T-helper 1 cell treated with Interleukin-12 subunit alpha and Interleukin-12 subunit beta and Interleukin-4 antibody, amounts not matched to agents 30 μg/mL and 1 μg/mL, for 36 hours (primary cell): ENCODE data around the gene EPN3.
A peak's percentile ranks its signal among the peaks of the same experiment; 100 is the strongest.

Source experiments
- H3K27ac Mint-ChIP-seq: one replicate; pipeline ENCODE4 v1.8.0; 2021; ENCODE audit warnings: mild to moderate bottlenecking, mixed read lengths
- H3K27me3 Mint-ChIP-seq: one replicate; pipeline ENCODE4 v1.8.0; 2021; ENCODE audit warnings: low read depth, mixed read lengths
- H3K36me3 Mint-ChIP-seq: one replicate; pipeline ENCODE4 v1.8.0; 2021; ENCODE audit warnings: low read depth, mixed read lengths
- H3K4me1 Mint-ChIP-seq: one replicate; pipeline ENCODE4 v1.8.0; 2021; ENCODE audit warnings: low read depth, mixed read lengths
- H3K4me3 Mint-ChIP-seq: one replicate; pipeline ENCODE4 v1.8.0; 2021; ENCODE audit warnings: mild to moderate bottlenecking, moderate library complexity, mixed read lengths
- H3K9me3 Mint-ChIP-seq: one replicate; pipeline ENCODE4 v1.8.0; 2021; ENCODE audit warnings: mixed read lengths

The EPN3 gene

DNA sequence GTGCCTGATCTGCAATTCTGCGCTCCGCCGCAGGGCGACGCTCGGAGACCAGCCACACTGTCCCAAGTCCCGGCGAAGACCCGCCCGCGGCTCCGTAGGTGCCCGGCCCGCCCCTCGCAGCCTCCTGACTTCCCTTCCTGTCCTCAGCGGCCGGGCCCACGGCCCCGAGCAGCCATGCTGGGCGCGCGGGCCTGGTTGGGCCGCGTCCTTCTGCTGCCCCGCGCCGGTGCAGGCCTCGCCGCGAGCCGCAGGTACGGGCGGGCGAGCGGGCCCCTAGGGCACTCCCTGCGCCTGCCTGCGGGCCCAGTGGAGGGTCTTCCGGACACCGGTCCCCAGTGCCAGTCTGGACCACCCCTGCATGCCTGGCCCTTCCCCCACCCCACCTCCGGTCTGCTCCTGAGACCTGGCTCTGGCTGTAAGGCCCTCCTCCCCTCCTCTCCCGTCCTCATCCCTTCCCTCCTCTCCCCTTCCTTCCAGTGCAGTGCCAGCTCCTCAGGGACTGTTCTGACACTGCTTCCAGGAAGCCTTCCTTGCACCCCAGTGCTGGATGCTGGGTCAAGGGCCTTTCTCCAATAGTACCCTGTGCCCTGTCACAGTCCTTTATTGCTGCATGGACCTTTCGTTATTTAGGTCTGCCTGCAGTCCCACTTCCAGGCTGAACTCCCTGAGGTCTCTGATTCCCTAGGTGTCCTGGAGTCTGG is 14.7 kb downstream of the EPN3 start, which contains the start of gene SPATA20:
SPATA20 (plus strand) TSS at position 140 of the 701 bp plus-strand sequence; CDS start at position 175, 35 bp downstream.
- no peaks in the 10 kb centered on the region for H3K36me3 Mint-ChIP-seq
- H3K27ac Mint-ChIP-seq = peak within 1 kb of the TSS; percentile 71

DNA sequence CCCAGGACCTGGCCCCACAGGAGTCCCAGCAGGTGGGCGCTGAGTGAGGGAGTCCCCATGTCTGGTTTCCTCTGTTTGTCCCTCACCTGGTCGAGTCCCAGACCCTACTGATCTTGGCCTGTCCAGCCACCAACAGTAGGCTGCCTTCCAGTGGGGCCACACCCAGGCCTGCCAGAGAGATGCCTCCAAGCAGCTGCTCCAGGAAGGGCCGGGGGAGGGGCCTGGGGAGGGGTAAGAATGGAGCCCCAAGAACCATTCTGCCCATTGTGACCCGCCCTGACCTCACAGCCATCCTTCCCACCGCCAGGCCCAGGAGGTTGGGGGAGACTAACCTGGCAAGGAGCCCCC is 15.2 kb downstream of the EPN3 start:
- Mint-ChIP-seq H3K9me3 (no peaks in the 10 kb centered on the region), H3K36me3 (no peaks in the 10 kb centered on the region), H3K4me1 (peaks cover 6% of the 10 kb centered on the region), H3K27me3 (peaks cover 21% of the 10 kb centered on the region), H3K27ac (no peak overlapping the region), H3K4me3 (peak overlapping the region; percentile 76)

More for the DNA sequence above, 14.7 kb downstream of the EPN3 start, which contains the start of gene SPATA20:
- H3K27me3 Mint-ChIP-seq = peaks cover 21% of the 10 kb centered on the region
- peak within 1 kb of the TSS; percentile 76 for H3K4me3 Mint-ChIP-seq
- H3K9me3 Mint-ChIP-seq = no peaks in the 10 kb centered on the region
- peaks cover 12% of the 10 kb centered on the region for H3K4me1 Mint-ChIP-seq

DNA sequence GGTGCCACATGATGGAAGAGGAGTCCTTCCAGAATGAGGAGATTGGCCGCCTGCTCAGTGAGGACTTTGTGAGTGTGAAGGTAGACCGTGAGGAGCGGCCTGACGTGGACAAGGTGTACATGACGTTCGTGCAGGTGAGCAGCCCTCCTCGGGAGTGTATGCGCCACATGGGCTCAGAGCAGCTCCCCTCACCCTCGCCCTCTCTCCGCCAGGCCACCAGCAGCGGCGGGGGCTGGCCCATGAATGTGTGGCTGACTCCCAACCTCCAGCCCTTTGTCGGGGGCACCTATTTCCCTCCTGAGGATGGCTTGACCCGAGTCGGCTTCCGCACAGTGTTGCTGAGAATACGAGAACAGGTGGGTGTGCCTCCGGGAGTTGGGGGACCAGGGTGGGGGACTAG is 16.3 kb downstream of the EPN3 start:
- Mint-ChIP-seq H3K4me3 (peak overlapping the region; percentile 9), H3K36me3 (no peaks in the 10 kb centered on the region), H3K9me3 (no peaks in the 10 kb centered on the region), H3K27me3 (peaks cover 21% of the 10 kb centered on the region), H3K27ac (no peak overlapping the region), H3K4me1 (peaks cover 6% of the 10 kb centered on the region)

DNA sequence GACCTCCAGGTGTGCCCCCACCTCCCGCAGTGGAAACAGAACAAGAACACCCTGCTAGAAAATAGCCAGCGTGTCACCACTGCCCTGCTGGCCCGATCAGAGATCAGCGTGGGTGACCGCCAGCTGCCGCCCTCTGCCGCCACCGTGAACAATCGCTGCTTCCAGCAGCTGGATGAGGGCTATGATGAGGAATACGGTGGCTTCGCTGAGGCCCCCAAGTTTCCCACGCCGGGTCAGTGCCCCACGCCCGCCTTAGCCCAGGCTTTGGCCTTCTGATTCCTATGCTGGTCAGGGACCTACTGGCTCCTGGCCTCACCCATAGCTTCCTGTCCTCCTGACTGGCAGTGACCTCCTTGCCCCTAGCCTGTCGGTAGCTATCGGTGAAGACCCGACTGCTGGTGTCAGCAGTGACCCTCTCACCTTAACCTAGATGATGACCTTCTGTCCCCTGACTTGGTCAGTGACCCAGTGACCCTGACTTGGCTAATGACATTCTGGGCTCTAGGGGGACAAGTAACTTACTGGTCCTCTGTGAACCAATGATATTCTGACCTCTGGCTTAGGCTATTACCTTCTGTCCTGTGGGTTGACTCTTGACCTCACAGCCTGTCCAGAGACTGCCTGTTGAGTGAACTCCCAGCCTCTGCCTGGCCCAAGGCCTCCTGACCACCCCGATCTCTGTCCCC is 16.9 kb downstream of the EPN3 start:
- H3K9me3 Mint-ChIP-seq = no peaks in the 10 kb centered on the region
- no peak overlapping the region for H3K27ac Mint-ChIP-seq
- H3K4me3 Mint-ChIP-seq = no peak overlapping the region
- H3K4me1 Mint-ChIP-seq = peaks cover 6% of the 10 kb centered on the region
- peaks cover 16% of the 10 kb centered on the region for H3K27me3 Mint-ChIP-seq
- no peaks in the 10 kb centered on the region for H3K36me3 Mint-ChIP-seq

DNA sequence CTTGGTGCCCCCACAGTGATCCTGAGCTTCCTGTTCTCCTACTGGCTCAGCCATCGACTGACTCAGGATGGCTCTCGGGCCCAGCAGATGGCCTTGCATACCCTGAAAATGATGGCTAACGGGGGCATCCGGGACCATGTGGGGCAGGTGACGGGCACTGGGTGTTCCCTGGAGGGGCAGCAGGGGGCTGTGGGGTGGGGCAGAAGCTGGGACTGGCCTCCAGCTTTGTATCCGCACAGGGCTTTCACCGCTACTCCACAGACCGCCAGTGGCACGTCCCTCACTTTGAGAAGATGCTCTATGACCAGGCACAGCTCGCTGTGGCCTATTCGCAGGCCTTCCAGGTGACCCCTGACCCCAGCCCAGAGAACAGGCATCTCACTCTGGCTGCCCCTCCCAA is 17.4 kb downstream of the EPN3 start:
- H3K4me1 Mint-ChIP-seq = peaks cover 6% of the 10 kb centered on the region
- H3K4me3 Mint-ChIP-seq = no peak overlapping the region
- H3K36me3 Mint-ChIP-seq = no peaks in the 10 kb centered on the region
- H3K9me3 Mint-ChIP-seq = no peaks in the 10 kb centered on the region
- no peak overlapping the region for H3K27ac Mint-ChIP-seq
- H3K27me3 Mint-ChIP-seq = peaks cover 11% of the 10 kb centered on the region

DNA sequence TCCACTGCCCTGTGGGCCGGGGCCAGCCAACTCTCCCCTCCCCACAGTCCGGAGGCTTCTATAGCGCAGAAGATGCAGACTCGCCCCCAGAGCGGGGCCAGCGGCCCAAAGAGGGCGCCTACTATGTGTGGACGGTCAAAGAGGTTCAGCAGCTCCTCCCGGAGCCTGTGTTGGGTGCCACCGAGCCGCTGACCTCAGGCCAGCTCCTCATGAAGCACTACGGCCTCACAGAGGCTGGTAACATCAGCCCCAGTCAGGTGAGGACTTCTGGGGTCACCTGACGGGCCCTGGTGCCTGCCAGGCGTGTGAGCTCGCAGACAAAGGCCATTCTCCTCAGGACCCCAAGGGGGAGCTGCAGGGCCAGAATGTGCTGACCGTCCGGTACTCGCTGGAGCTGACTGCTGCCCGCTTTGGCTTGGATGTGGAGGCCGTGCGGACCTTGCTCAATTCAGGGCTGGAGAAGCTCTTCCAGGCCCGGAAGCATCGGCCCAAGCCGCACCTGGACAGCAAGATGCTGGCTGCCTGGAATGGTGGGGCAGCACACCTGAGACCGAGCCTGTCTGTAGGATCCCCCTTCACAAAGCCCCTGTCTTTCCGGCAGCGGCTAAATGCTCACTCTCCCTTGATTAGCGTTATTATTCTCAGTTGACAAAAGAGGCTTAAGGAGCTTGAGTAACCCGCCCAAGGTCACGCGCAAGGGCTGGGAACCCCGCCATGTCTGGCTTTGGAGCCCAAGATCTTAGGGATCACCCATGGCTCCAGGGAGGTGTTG is 18.3 kb downstream of the EPN3 start:
- peaks cover 4% of the 10 kb centered on the region for H3K27me3 Mint-ChIP-seq
- no peak overlapping the region for H3K4me3 Mint-ChIP-seq
- no peaks in the 10 kb centered on the region for H3K36me3 Mint-ChIP-seq
- H3K27ac Mint-ChIP-seq = no peak overlapping the region
- no peaks in the 10 kb centered on the region for H3K9me3 Mint-ChIP-seq
- H3K4me1 Mint-ChIP-seq = peaks cover 6% of the 10 kb centered on the region

DNA sequence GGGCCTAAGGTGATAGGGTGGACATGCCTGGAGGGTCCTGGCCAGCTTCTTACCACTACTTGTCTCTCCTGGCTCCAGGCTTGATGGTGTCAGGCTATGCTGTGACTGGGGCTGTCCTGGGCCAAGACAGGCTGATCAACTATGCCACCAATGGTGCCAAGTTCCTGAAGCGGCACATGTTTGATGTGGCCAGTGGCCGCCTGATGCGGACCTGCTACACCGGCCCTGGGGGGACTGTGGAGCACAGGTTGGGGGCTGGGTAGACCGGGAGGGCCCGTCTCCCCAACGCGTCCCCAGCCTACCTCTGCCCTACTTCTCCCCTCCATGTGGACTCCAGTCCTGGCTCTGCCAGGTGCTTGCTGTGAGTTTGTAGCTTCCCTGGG is 18.9 kb downstream of the EPN3 start:
- peaks cover under 1% of the 10 kb centered on the region for H3K27me3 Mint-ChIP-seq
- H3K9me3 Mint-ChIP-seq = no peaks in the 10 kb centered on the region
- H3K27ac Mint-ChIP-seq = no peak overlapping the region
- no peak overlapping the region for H3K4me3 Mint-ChIP-seq
- H3K36me3 Mint-ChIP-seq = no peaks in the 10 kb centered on the region
- peaks cover 4% of the 10 kb centered on the region for H3K4me1 Mint-ChIP-seq

DNA sequence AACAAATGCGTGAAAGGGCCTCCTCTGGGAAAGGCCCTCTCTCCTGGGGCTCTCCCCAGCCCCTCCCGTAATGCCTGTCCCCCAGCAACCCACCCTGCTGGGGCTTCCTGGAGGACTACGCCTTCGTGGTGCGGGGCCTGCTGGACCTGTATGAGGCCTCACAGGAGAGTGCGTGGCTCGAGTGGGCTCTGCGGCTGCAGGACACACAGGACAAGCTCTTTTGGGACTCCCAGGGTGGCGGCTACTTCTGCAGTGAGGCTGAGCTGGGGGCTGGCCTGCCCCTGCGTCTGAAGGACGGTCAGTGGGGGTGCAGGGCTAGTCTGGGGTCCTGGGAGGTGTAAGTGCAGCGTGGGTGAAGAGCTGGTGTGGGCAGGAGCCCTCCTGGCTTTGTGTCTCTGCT is 19.3 kb downstream of the EPN3 start:
- no peak overlapping the region for H3K27ac Mint-ChIP-seq
- H3K36me3 Mint-ChIP-seq = no peaks in the 10 kb centered on the region
- peaks cover under 1% of the 10 kb centered on the region for H3K4me1 Mint-ChIP-seq

DNA sequence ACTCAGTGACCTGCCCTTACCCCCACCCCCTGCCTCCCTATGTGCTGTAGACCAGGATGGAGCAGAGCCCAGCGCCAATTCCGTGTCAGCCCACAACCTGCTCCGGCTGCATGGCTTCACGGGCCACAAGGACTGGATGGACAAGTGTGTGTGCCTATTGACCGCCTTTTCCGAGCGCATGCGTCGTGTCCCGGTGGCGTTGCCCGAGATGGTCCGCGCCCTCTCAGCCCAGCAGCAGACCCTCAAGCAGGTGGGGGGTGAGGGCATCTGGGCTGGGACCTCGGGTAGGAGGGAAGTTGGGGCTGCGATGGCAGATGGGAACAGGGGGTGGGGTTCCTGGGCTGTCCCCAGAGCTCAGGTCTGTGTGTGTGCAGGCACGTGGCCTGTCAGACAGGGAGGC is 21.7 kb downstream of the EPN3 start:
- peaks cover 23% of the 10 kb centered on the region for H3K27me3 Mint-ChIP-seq
- no peak overlapping the region for H3K27ac Mint-ChIP-seq
- no peaks in the 10 kb centered on the region for H3K9me3 Mint-ChIP-seq
- no peaks in the 10 kb centered on the region for H3K36me3 Mint-ChIP-seq
- H3K4me3 Mint-ChIP-seq = no peak overlapping the region
- H3K4me1 Mint-ChIP-seq = peaks cover 4% of the 10 kb centered on the region

More for the DNA sequence above, 19.3 kb downstream of the EPN3 start:
- H3K27me3 Mint-ChIP-seq = no peaks in the 10 kb centered on the region
- H3K4me3 Mint-ChIP-seq = no peak overlapping the region
- no peaks in the 10 kb centered on the region for H3K9me3 Mint-ChIP-seq

DNA sequence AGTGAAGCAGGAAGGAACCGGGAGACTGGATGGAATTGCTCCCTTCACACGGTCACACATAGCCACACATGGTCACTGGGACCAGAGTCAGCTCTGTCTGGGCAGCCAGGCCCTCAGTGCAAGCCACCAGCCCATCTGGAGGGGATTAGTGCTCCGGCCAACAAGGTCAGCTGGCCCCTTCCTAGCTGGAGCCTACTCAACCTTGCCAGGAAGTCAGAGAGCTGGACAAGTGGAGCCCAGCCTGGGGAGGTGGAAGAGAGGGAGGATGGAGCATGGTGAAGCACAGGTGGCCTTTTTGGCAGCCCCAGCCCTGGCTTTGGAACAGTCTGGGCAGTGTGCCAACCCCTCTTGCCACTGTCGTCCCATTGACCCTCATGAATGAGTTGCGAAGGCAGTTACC is 24.3 kb downstream of the EPN3 start:
- Mint-ChIP-seq H3K36me3 (no peaks in the 10 kb centered on the region), H3K27ac (no peak overlapping the region), H3K27me3 (peaks cover 34% of the 10 kb centered on the region), H3K4me3 (no peak overlapping the region), H3K9me3 (no peaks in the 10 kb centered on the region), H3K4me1 (peaks cover 11% of the 10 kb centered on the region)

DNA sequence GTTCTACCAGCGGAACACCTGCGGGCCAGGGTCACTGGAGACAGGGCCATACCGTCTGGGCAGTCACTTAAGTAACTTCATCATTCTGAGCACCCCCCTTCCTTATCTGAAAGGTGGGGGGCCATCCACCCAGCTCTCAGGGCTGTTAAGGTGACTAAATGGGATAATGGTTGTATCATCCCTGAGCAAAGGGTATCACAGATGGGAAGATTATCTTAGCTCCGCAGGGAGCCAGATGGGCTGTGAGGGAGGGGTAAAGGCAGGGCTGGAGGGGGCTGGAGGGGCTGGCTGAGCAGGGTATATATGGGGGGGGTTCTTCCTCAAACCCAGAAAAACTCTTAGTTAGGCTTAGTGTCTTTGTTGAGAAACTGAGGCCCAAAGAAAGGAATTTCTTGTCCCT is 25.1 kb downstream of the EPN3 start:
- H3K4me3 Mint-ChIP-seq = no peak overlapping the region
- H3K27ac Mint-ChIP-seq = no peak overlapping the region
- no peaks in the 10 kb centered on the region for H3K9me3 Mint-ChIP-seq
- H3K4me1 Mint-ChIP-seq = peaks cover 16% of the 10 kb centered on the region
- peaks cover 41% of the 10 kb centered on the region for H3K27me3 Mint-ChIP-seq
- no peaks in the 10 kb centered on the region for H3K36me3 Mint-ChIP-seq

DNA sequence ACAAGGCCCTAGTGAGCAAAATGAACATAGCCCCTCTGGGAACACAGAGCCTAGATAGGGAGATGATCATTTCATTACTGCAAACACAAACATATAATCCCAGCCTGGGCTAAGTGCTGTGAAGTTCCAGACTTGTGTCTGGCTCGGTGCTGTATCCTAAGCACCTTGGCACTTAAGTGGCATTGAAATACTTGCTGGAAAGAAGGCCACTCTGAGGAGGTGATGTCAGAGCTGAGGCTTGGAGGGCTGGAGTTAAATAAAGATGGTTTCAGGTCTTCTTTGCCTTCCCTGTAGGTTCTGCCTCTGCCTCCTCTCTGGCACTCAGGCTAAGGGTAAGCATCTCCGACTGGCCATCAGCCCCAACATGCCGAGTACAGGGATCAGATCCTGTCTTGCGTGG is 25.6 kb downstream of the EPN3 start:
- Mint-ChIP-seq H3K4me1 (peaks cover 16% of the 10 kb centered on the region), H3K9me3 (no peaks in the 10 kb centered on the region), H3K4me3 (no peak overlapping the region), H3K36me3 (no peaks in the 10 kb centered on the region), H3K27me3 (peaks cover 46% of the 10 kb centered on the region), H3K27ac (no peak overlapping the region)

DNA sequence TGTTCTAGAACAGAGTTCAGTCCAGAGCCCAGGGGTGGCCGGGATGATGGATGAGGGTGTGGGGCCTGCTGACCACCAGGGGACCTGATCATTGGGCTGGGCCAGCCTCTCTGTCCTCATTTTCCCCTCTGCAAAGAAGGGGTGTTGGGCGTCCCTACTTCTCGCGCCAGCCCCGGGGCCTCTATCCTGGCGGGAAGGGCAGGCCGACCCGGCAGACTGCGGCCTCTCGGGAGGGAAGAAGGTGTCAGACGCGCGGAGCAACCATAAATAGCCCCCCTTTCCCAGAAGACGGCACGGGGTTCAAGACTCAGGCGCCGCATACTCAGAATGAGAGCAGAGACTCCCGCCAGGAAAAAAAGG is 26.0 kb downstream of the EPN3 start:
- Mint-ChIP-seq H3K4me3 (no peak overlapping the region), H3K4me1 (peaks cover 16% of the 10 kb centered on the region), H3K27ac (no peak overlapping the region), H3K36me3 (no peaks in the 10 kb centered on the region), H3K9me3 (no peaks in the 10 kb centered on the region), H3K27me3 (peaks cover 50% of the 10 kb centered on the region)

DNA sequence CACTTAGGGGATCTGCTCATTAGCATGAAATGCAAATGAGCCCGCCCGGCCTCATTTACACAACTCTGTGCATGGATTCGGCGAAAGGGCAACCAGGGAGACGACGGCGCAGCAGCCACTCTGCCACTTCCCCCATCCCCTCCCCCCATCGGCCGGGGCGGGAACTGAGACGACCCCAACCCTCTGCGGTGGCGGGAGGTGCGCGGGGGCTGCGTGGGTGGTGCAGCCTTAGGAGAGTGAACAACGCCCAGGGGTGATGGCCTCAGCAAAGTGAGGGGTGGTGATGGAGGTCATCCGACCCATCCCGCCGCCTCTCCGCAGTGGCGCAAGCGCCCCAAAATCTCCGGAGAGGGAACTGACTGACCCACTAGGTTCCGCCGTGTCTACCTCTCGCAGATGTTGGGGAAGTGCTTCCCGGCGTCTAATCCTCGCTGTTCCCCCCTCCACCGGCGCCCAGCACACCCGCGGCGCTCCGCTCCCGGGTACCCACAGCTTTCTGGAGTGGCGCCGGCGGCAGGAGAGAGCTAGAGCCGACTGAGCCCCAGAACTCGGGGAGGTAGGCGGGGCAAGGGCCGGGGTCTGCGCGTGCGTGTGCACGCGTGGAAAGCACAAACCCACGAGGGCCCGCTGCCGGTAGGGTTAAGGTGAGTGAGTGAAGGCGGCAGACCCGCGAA is 26.5 kb downstream of the EPN3 start:
- Mint-ChIP-seq H3K36me3 (no peaks in the 10 kb centered on the region), H3K4me3 (peak overlapping the region; percentile 67), H3K9me3 (no peaks in the 10 kb centered on the region), H3K27me3 (peaks cover 56% of the 10 kb centered on the region), H3K4me1 (peaks cover 16% of the 10 kb centered on the region), H3K27ac (no peak overlapping the region)
